Measurements from ENCODE around the gene FRMD8. TPM values are rescaled to one million over a fixed set of nuclear protein-coding genes. Genes with fewer than 3 reads are reported as not detected.

The FRMD8 gene
- total and polyA plus RNA-seq, 2 of the 8 experiments (the other 6 are each of a cell fraction or from before 2014, with no cell fraction given) = 15.0 to 19.2 TPM

- Histone ChIP-seq H4K20me1 (replicated peaks in 1 of 2; ENCODE audit: control insufficient read depth in 1 of 2, insufficient read depth in 2 of 2, low read length in 2 of 2) (peaks cover 0 to 12% of the 10 kb centered on the region in 2 experiments), H3K27me3 (replicated peaks in 1 of 4; ENCODE audit: control insufficient read depth in 3 of 4, extremely low read depth in 1 of 4, insufficient read depth in 3 of 4, low read length in 3 of 4) (no peaks in the 10 kb centered on the region), H3K56ac (replicated peaks; ENCODE audit: insufficient read length, low read depth, low read length) (no peak overlapping the region), H3K4me1 (replicated peaks in 1 of 4; ENCODE audit: control insufficient read depth in 3 of 4, insufficient read depth in 4 of 4, low read length in 3 of 4) (peaks cover 0 to 17% (median 6%) of the 10 kb centered on the region in 4 experiments; a peak in 5 of 7 replicates), H2AK5ac (ENCODE audit: low read depth, low read length) (no peak overlapping the region), H3K9ac (replicated peaks in 1 of 4; ENCODE audit: extremely low read depth in 1 of 4, low read depth in 3 of 4, low read length in 3 of 4) (no peak overlapping the region), H3K36me3 (ENCODE audit: control insufficient read depth in 2 of 4, insufficient read depth in 4 of 4, low read length in 3 of 4) (no peaks in the 10 kb centered on the region), H2BK12ac (ENCODE audit: low read depth, low read length) (no peak overlapping the region), H4K5ac (ENCODE audit: insufficient read length, low read depth, low read length) (no peak overlapping the region), H3K4ac (replicated peaks; ENCODE audit: insufficient read length, low read depth, low read length) (no peak overlapping the region), H3K18ac (ENCODE audit: extremely low read depth, low read length) (no peak overlapping the region), H3K79me1 (ENCODE audit: low read depth, low read length) (peaks cover 3% of the 10 kb centered on the region; the same call in 1 of the 2 replicates), H3K14ac (ENCODE audit: insufficient read length) (no peak overlapping the region), H3K23ac (ENCODE audit: insufficient read length) (no peak overlapping the region), H3K9me3 (ENCODE audit: insufficient read depth in 2 of 2, low read depth in 1 of 2, low read length in 1 of 2) (no peaks in the 10 kb centered on the region), H3K4me2 (ENCODE audit: insufficient read depth in 1 of 2, low read depth in 2 of 2, low read length in 2 of 2) (no peak overlapping the region), H4K91ac (replicated peaks; ENCODE audit: insufficient read length, low read length) (no peak overlapping the region), H3K4me3 (ENCODE audit: extremely low read depth in 1 of 4, insufficient read depth in 2 of 4, low read depth in 3 of 4, low read length in 4 of 4) (no peak overlapping the region), H3K23me2 (ENCODE audit: low read depth, low read length) (no peaks in the 10 kb centered on the region), H2BK15ac (ENCODE audit: low read length) (no peak overlapping the region), H4K8ac (ENCODE audit: extremely low read depth, insufficient read depth, low read length) (no peak overlapping the region), H3K79me2 (ENCODE audit: control insufficient read depth in 1 of 2, insufficient read depth in 2 of 2, low read length in 2 of 2) (no peaks in the 10 kb centered on the region), H2AFZ (ENCODE audit: low read length) (no peak overlapping the region), H2BK5ac (ENCODE audit: low read depth, low read length) (no peak overlapping the region), H2BK120ac (replicated peaks; ENCODE audit: low read depth, low read length) (no peak overlapping the region), H2BK20ac (ENCODE audit: low read length) (no peak overlapping the region), H3K27ac (ENCODE audit: low read depth, low read length) (no peak overlapping the region)
- ChIA-PET CTCF (ENCODE audit: partially characterized antibody) (interaction anchor here (0.6 to 1.5 kb wide), 11 partner anchors 10 to 129 kb away, joined by 3 to 8 read pairs (median 3); no protein-coding TSS in a partner anchor), POLR2A (ENCODE audit: partially characterized antibody) (interaction anchor here (0.7 to 1.0 kb wide), 2 partner anchors 13 to 65 kb away, joined by 3 read pairs; no protein-coding TSS in a partner anchor)
- DNase-seq (ENCODE audit: low read depth in 1 of 2, low spot score in 2 of 2) (no peak), FAIRE-seq (no peak)
- TF ChIP-seq POLR2A (IDR thresholded peaks at IDR 0.05; ENCODE audit: control extremely low read depth in 1 of 2, low read depth in 2 of 2, low read length in 2 of 2) = no peak
- TF ChIP-seq KDM5A (IDR thresholded peaks at IDR 0.05; ENCODE audit: low read length) = no peak
- TF ChIP-seq ATF3 (IDR thresholded peaks at IDR 0.05; ENCODE audit: insufficient read depth, low read depth, low read length) = no peak
- no peak for TF ChIP-seq CHD2 (IDR thresholded peaks at IDR 0.05; ENCODE audit: low read length)
- TF ChIP-seq KDM1A (IDR thresholded peaks at IDR 0.05; ENCODE audit: borderline replicate concordance, low read length) = no peak
- TF ChIP-seq BCL11A (IDR thresholded peaks at IDR 0.05; ENCODE audit: low read depth in 2 of 2, low read length in 2 of 2) = no peak
- TF ChIP-seq EZH2 (IDR thresholded peaks at IDR 0.05; ENCODE audit: low read depth, low read length, severe bottlenecking) = no peak
- TF ChIP-seq GTF2F1 (IDR thresholded peaks at IDR 0.05; ENCODE audit: borderline replicate concordance, low read depth, low read length) = no peak
- TF ChIP-seq JUND (IDR thresholded peaks at IDR 0.05; ENCODE audit: low read length) = no peak
- no peak for TF ChIP-seq FOSL1 (IDR thresholded peaks at IDR 0.05; ENCODE audit: insufficient read depth, low read depth, low read length)
- no peak for TF ChIP-seq SAP30 (IDR thresholded peaks at IDR 0.05; ENCODE audit: insufficient read depth, insufficient replicate concordance, low read length)
- 88% methylated on average over 2 of the region's 2 CpGs; no CpG with 5 or more reads in 1 of the 2 experiments for WGBS, 2 experiments (ENCODE audit: extremely low coverage in 1 of 2, insufficient coverage in 1 of 2, insufficient read length in 1 of 2, insufficient replicate concordance in 2 of 2, low coverage in 1 of 2, low lambda C conversion rate in 2 of 2, missing lambda C conversion rate in 1 of 2)
These were observed 45.7 kb downstream of the FRMD8 start for GRCh38 chr11:65432100-65432650.

Measured in H1 (cell line).